H9 (cell line): Measurements from ENCODE around the gene SLC38A11. TPM values are rescaled to one million over a fixed set of nuclear protein-coding genes. Genes with fewer than 3 reads are reported as not detected.
A peak's percentile ranks its signal among the peaks of the same experiment; 100 is the strongest.

Experiments used
- DNase-seq: peaks from one replicate; pipeline ENCODE4 v3.0.0-alpha.2; 2017
- H2AFZ ChIP-seq: one replicate; pipeline ENCODE4 v1.6.1; 2013; ENCODE audit warnings: mild to moderate bottlenecking, low read length, control low read depth, moderate library complexity
- H2AK5ac ChIP-seq: 2 replicates; pipeline ENCODE4 v1.6.1; 2013; ENCODE audit warnings: low read length, control low read depth, mixed read lengths; ENCODE audit not compliant: insufficient read length
- H2BK120ac ChIP-seq: one replicate; pipeline ENCODE4 v1.6.1; 2013; ENCODE audit warnings: low read depth, mild to moderate bottlenecking, low read length, control low read depth, inconsistent platforms; ENCODE audit not compliant: poor library complexity, severe bottlenecking
- H2BK12ac ChIP-seq: 2 replicates; pipeline ENCODE4 v1.6.1; 2013; ENCODE audit warnings: low read length, control low read depth, mixed read lengths, low read depth; ENCODE audit not compliant: insufficient read length
- H2BK15ac ChIP-seq: 2 replicates; pipeline ENCODE4 v1.6.1; 2013; ENCODE audit warnings: low read depth, low read length, control low read depth
- H2BK20ac ChIP-seq: one replicate; pipeline ENCODE4 v1.6.1; 2013; ENCODE audit warnings: low read depth, mild to moderate bottlenecking, low read length, control low read depth, inconsistent platforms; ENCODE audit not compliant: poor library complexity, severe bottlenecking
- H2BK5ac ChIP-seq: 2 replicates; pipeline ENCODE4 v1.6.1; 2013; ENCODE audit warnings: low read length, control low read depth, mixed read lengths; ENCODE audit not compliant: insufficient read length
- H3K14ac ChIP-seq: 2 replicates; pipeline ENCODE4 v1.6.1; 2013; ENCODE audit warnings: low read length, control low read depth; ENCODE audit not compliant: insufficient read depth
- H3K18ac ChIP-seq: 2 replicates; pipeline ENCODE4 v1.6.1; 2013; ENCODE audit warnings: low read depth, mild to moderate bottlenecking, mixed read lengths, low read length, control low read depth; ENCODE audit not compliant: insufficient read length
- H3K23ac ChIP-seq: 2 replicates; pipeline ENCODE4 v1.6.1; 2013; ENCODE audit warnings: low read length, control low read depth, mixed read lengths, low read depth; ENCODE audit not compliant: insufficient read length
- H3K23me2 ChIP-seq: 2 replicates; pipeline ENCODE4 v1.6.1; 2013; ENCODE audit warnings: low read depth, mild to moderate bottlenecking, mixed read lengths, low read length, control low read depth; ENCODE audit not compliant: insufficient read length, poor library complexity, severe bottlenecking
- H3K27ac ChIP-seq: 2 replicates; pipeline ENCODE4 v1.5.1; 2013; ENCODE audit warnings: low read length, control low read depth, mixed read lengths, low read depth; ENCODE audit not compliant: insufficient read length
- H3K27me3 ChIP-seq: 2 replicates; pipeline ENCODE4 v1.6.1; 2013; ENCODE audit warnings: low read length, control low read depth, inconsistent platforms; ENCODE audit not compliant: insufficient read depth
- H3K4ac ChIP-seq: 2 replicates; pipeline ENCODE4 v1.6.1; 2013; ENCODE audit warnings: low read depth, mild to moderate bottlenecking, control low read depth, inconsistent platforms, low read length, moderate library complexity
- H3K4me1 ChIP-seq: 2 replicates; pipeline ENCODE4 v1.6.1; 2013; ENCODE audit warnings: low read length, control low read depth, inconsistent platforms; ENCODE audit not compliant: insufficient read depth
- H3K4me2 ChIP-seq: 2 replicates; pipeline ENCODE4 v1.6.1; 2013; ENCODE audit warnings: low read length, control low read depth, mixed read lengths; ENCODE audit not compliant: insufficient read length, insufficient read depth
- H3K56ac ChIP-seq: 2 replicates; pipeline ENCODE4 v1.6.1; 2013; ENCODE audit warnings: low read depth, mild to moderate bottlenecking, mixed read lengths, low read length, control low read depth; ENCODE audit not compliant: insufficient read length
- H3K79me1 ChIP-seq: 2 replicates; pipeline ENCODE4 v1.6.1; 2013; ENCODE audit warnings: low read depth, mild to moderate bottlenecking, moderate library complexity, low read length, control low read depth, inconsistent platforms; ENCODE audit not compliant: insufficient read depth, poor library complexity, severe bottlenecking
- H3K79me2 ChIP-seq: 2 replicates; pipeline ENCODE4 v1.6.1; 2013; ENCODE audit warnings: low read length, control low read depth, inconsistent platforms; ENCODE audit not compliant: insufficient read depth
- H3K9ac ChIP-seq: 2 replicates; pipeline ENCODE4 v1.6.1; 2013; ENCODE audit warnings: low read length, control low read depth, mixed read lengths; ENCODE audit not compliant: insufficient read length; ENCODE audit errors: extremely low read depth
- H3K9me3 ChIP-seq: one replicate; pipeline ENCODE4 v1.6.1; 2013; ENCODE audit warnings: low read depth, low read length, inconsistent platforms; ENCODE audit not compliant: control insufficient read depth
- H3T11ph ChIP-seq: one replicate; pipeline ENCODE4 v1.6.1; 2013; ENCODE audit warnings: mild to moderate bottlenecking, low read length, control low read depth, inconsistent platforms
- H4K20me1 ChIP-seq: one replicate; pipeline ENCODE4 v1.6.1; 2013; ENCODE audit not compliant: control insufficient read depth, insufficient read length, insufficient read depth
- H4K5ac ChIP-seq: 2 replicates; pipeline ENCODE4 v1.6.1; 2013; ENCODE audit warnings: low read depth, mild to moderate bottlenecking, mixed read lengths, low read length, control low read depth; ENCODE audit not compliant: insufficient read length
- H4K8ac ChIP-seq: replicated peaks from 2 replicates; pipeline ENCODE4 v1.6.1; 2013; ENCODE audit warnings: low read length, control low read depth, mixed read lengths, low read depth; ENCODE audit not compliant: insufficient read length
- H4K91ac ChIP-seq: 2 replicates; pipeline ENCODE4 v1.6.1; 2013; ENCODE audit warnings: low read depth, mild to moderate bottlenecking, moderate library complexity, mixed read lengths, low read length, control low read depth; ENCODE audit not compliant: insufficient read length
- H3K27ac Mint-ChIP-seq, 3 experiments: 2 replicates in 2 of 3; 3 replicates in 1 of 3; pipeline ENCODE4 v1.8.0; 2020 to 2021; ENCODE audit warnings: mixed read lengths in 3 of 3, mild to moderate bottlenecking in 1 of 3, moderate library complexity in 1 of 3
- H3K27me3 Mint-ChIP-seq: 2 replicates; pipeline ENCODE4 v1.8.0; 2021; ENCODE audit warnings: low read depth, mild to moderate bottlenecking, moderate library complexity, mixed read lengths
- H3K36me3 Mint-ChIP-seq, 3 experiments: 2 replicates in 2 of 3; 3 replicates in 1 of 3; pipeline ENCODE4 v1.8.0; 2020 to 2021; ENCODE audit warnings: low read depth in 3 of 3, mixed read lengths in 3 of 3; ENCODE audit not compliant: insufficient read depth in 1 of 3
- H3K4me1 Mint-ChIP-seq, 2 experiments: 2 replicates each; pipeline ENCODE4 v1.8.0; 2020; ENCODE audit warnings: mixed read lengths in 2 of 2
- H3K4me3 Mint-ChIP-seq, 2 experiments: 2 replicates in 1 of 2; 3 replicates in 1 of 2; pipeline ENCODE4 v1.8.0; 2020 to 2021; ENCODE audit warnings: mild to moderate bottlenecking in 2 of 2, mixed read lengths in 2 of 2, moderate library complexity in 1 of 2
- H3K9me3 Mint-ChIP-seq, 2 experiments: 2 replicates in 1 of 2; 3 replicates in 1 of 2; pipeline ENCODE4 v1.8.0; 2020; ENCODE audit warnings: mild to moderate bottlenecking in 2 of 2, mixed read lengths in 2 of 2, moderate library complexity in 1 of 2
- WGBS: extraction: QIAGEN DNeasy Blood & Tissue Kit; methylation state at CpG from one replicate; pipeline ENCODE4 v1.1.7; 2013; ENCODE audit warnings: missing lambda C conversion rate, low lambda C conversion rate, mixed read lengths; ENCODE audit not compliant: insufficient read length; ENCODE audit errors: extremely low coverage; 5-methylcytosine and 5-hydroxymethylcytosine counted together
- total RNA-seq: library from RNA; stranded (reverse); gene quantifications from 2 replicates; pipeline ENCODE4 v1.2.1, GENCODE V29; 2021
- TF ChIP-seq, protein P1 (sequence below): fragments of 200-600 bp; sonication (generic); conservative IDR thresholded peaks from 3 replicates; pipeline ENCODE4 v1.8.0; 2021; ENCODE audit warnings: antibody characterized with exemption, mild to moderate bottlenecking

The SLC38A11 gene
- total RNA-seq, 1 experiment from 2014 or later: not detected

- H3K23me2 ChIP-seq: no peaks in the 10 kb centered on the region
- no peak overlapping the region for H4K91ac ChIP-seq
- Mint-ChIP-seq H3K9me3 (peaks cover 1 to 3% of the 10 kb centered on the region in 2 experiments; a peak in 1 of 5 replicates), H3K27me3 (no peaks in the 10 kb centered on the region), H3K27ac (peak overlapping the region in 2 of 3 experiments; percentile 38 to 64; a peak in 4 of 7 replicates), H3K4me3 (no peak overlapping the region), H3K36me3 (no peaks in the 10 kb centered on the region), H3K4me1 (peaks cover 17 to 20% of the 10 kb centered on the region in 2 experiments)
- H3K9me3 ChIP-seq: no peaks in the 10 kb centered on the region
- no peak overlapping the region for H3K56ac ChIP-seq
- H3K4me1 ChIP-seq: peaks cover 9% of the 10 kb centered on the region; the same call in 1 of the 2 replicates
- no peaks in the 10 kb centered on the region for H3K27me3 ChIP-seq
- no peak overlapping the region for H4K8ac ChIP-seq
- no peak for DNase-seq
- no peak overlapping the region for H3K4ac ChIP-seq
- H3K79me2 ChIP-seq: no peaks in the 10 kb centered on the region
- TF ChIP-seq, protein P1, sequence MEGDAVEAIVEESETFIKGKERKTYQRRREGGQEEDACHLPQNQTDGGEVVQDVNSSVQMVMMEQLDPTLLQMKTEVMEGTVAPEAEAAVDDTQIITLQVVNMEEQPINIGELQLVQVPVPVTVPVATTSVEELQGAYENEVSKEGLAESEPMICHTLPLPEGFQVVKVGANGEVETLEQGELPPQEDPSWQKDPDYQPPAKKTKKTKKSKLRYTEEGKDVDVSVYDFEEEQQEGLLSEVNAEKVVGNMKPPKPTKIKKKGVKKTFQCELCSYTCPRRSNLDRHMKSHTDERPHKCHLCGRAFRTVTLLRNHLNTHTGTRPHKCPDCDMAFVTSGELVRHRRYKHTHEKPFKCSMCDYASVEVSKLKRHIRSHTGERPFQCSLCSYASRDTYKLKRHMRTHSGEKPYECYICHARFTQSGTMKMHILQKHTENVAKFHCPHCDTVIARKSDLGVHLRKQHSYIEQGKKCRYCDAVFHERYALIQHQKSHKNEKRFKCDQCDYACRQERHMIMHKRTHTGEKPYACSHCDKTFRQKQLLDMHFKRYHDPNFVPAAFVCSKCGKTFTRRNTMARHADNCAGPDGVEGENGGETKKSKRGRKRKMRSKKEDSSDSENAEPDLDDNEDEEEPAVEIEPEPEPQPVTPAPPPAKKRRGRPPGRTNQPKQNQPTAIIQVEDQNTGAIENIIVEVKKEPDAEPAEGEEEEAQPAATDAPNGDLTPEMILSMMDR: no peak
- no peak overlapping the region for H2BK15ac ChIP-seq
- H4K20me1 ChIP-seq: no peaks in the 10 kb centered on the region
- no peak overlapping the region for H3K23ac ChIP-seq
- H4K5ac ChIP-seq: no peak overlapping the region
- no peak overlapping the region; the same call in 1 of the 2 replicates for H3K14ac ChIP-seq
- H3K18ac ChIP-seq: no peak overlapping the region
- H2AFZ ChIP-seq: peak overlapping the region; percentile 10
- H3T11ph ChIP-seq: no peak overlapping the region
- no peak overlapping the region for H2BK5ac ChIP-seq
- H3K27ac ChIP-seq: no peak overlapping the region
- WGBS: no CpG with 5 or more reads among the region's 3 CpGs
- no peaks in the 10 kb centered on the region for H3K79me1 ChIP-seq
- H3K9ac ChIP-seq: no peak overlapping the region
- no peak overlapping the region for H2BK12ac ChIP-seq
- no peak overlapping the region for H2BK120ac ChIP-seq
- H2BK20ac ChIP-seq: no peak overlapping the region
- no peak overlapping the region for H3K4me2 ChIP-seq
- H2AK5ac ChIP-seq: no peak overlapping the region
These were observed 57.7 kb downstream of the SLC38A11 start for GRCh38 chr2:164897469-164898260.
